DOHH2 (cell line): ENCODE data around the gene FBN3.

ENCODE experiments used
- CTCF ChIP-seq: fragments of 200-600 bp; sonication (generic); IDR thresholded peaks from one replicate; pipeline ENCODE4 v1.5.1; 2014; ENCODE audit warnings: antibody characterized with exemption, mild to moderate bottlenecking, low read depth, low read length; ENCODE audit not compliant: poor library complexity, severe bottlenecking
- EZH2phosphoT487 ChIP-seq: fragments of 200-600 bp; sonication (generic); IDR thresholded peaks from 2 replicates; pipeline ENCODE4 v1.6.1; 2017; ENCODE audit warnings: borderline replicate concordance, mild to moderate bottlenecking, antibody characterized with exemption, low read length, moderate library complexity, mixed read lengths

GRCh38 chr19:8087876-8088275 is 61.5 kb downstream of the FBN3 start:
- no peak for TF ChIP-seq CTCF
- TF ChIP-seq EZH2phosphoT487: no peak
